Endothelial cell of umbilical vein (primary cell): ENCODE results near the gene AGRN.

Source experiments
- EZH2 ChIP-seq: IDR thresholded peaks from 2 replicates; pipeline ENCODE4 v1.6.1; 2012; ENCODE audit warnings: borderline replicate concordance, low read depth, mild to moderate bottlenecking, moderate library complexity, low read length, inconsistent platforms; ENCODE audit not compliant: severe bottlenecking
- FOS ChIP-seq: IDR thresholded peaks from 2 replicates; pipeline ENCODE4 v1.6.1; 2011; ENCODE audit warnings: mild to moderate bottlenecking, low read length, moderate library complexity, borderline replicate concordance; ENCODE audit not compliant: insufficient read depth
- GATA2 ChIP-seq: IDR thresholded peaks from 2 replicates; pipeline ENCODE4 v1.7.0; 2011; ENCODE audit warnings: low read depth, mild to moderate bottlenecking, moderate library complexity, mixed read lengths, low read length; ENCODE audit not compliant: insufficient read length, insufficient read depth
- JUN ChIP-seq: IDR thresholded peaks from 2 replicates; pipeline ENCODE4 v1.6.1; 2011; ENCODE audit warnings: borderline replicate concordance, low read depth; ENCODE audit not compliant: insufficient read length, insufficient read depth
- MYC ChIP-seq: IDR thresholded peaks from one replicate; pipeline ENCODE4 v1.6.1; 2011; ENCODE audit warnings: mild to moderate bottlenecking, low read depth, low read length
- POLR2A ChIP-seq: IDR thresholded peaks from 2 replicates; pipeline ENCODE4 v1.6.1; 2012; ENCODE audit warnings: low read depth, mild to moderate bottlenecking, control low read depth, low read length
- POLR2AphosphoS5 ChIP-seq: IDR thresholded peaks from 2 replicates; pipeline ENCODE4 v1.6.1; 2012; ENCODE audit warnings: low read depth, mild to moderate bottlenecking, control low read depth, low read length, moderate library complexity; ENCODE audit not compliant: insufficient read depth
- TF ChIP-seq, protein P1 (sequence below), 2 donors: IDR thresholded peaks; 1 replicate in 1 of 2; 2 replicates in 1 of 2; pipeline ENCODE4 v1.5.1; 2011; ENCODE audit warnings: low read length in 2 of 2, mild to moderate bottlenecking in 2 of 2, moderate library complexity in 2 of 2, control low read depth in 1 of 2, inconsistent platforms in 1 of 2, low read depth in 1 of 2; ENCODE audit not compliant: insufficient read depth in 1 of 2; ENCODE audit errors: extremely low read depth in 1 of 2
- TF ChIP-seq, protein P2 (sequence below): IDR thresholded peaks from 2 replicates; pipeline ENCODE4 v1.6.1; 2011; ENCODE audit not compliant: insufficient read depth, insufficient read length

DNA sequence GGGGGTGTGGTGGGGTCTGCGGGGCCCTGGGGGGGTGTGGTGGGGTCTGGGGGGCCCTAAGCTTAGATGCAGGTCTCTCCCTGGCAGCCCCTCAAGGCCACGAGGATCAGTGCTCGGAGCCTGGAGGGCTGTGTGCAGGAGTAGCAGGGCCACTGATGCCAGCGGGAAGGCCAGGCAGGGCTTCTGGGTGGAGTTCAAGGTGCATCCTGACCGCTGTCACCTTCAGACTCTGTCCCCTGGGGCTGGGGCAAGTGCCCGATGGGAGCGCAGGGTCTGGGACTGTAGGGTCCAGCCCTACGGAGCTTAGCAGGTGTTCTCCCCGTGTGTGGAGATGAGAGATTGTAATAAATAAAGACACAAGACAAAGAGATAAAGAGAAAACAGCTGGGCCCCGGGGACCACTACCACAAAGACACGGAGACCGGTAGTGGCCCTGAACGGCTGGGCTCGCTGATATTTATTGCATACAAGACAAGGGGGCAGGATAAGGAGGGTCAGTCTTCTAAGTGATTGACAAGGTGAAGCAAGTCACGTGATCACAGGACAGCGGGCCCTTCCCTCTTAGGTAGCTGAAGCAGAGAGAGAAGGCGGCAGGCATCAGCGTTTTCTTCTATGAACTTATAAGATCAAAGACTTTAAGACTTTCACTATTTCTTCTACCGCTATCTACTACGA, 45.5 kb downstream of the AGRN start:
- TF ChIP-seq POLR2AphosphoS5 = no peak
- TF ChIP-seq EZH2 = no peak
- TF ChIP-seq, protein P1, sequence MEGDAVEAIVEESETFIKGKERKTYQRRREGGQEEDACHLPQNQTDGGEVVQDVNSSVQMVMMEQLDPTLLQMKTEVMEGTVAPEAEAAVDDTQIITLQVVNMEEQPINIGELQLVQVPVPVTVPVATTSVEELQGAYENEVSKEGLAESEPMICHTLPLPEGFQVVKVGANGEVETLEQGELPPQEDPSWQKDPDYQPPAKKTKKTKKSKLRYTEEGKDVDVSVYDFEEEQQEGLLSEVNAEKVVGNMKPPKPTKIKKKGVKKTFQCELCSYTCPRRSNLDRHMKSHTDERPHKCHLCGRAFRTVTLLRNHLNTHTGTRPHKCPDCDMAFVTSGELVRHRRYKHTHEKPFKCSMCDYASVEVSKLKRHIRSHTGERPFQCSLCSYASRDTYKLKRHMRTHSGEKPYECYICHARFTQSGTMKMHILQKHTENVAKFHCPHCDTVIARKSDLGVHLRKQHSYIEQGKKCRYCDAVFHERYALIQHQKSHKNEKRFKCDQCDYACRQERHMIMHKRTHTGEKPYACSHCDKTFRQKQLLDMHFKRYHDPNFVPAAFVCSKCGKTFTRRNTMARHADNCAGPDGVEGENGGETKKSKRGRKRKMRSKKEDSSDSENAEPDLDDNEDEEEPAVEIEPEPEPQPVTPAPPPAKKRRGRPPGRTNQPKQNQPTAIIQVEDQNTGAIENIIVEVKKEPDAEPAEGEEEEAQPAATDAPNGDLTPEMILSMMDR (IDR thresholded peaks at IDR 0.05; ENCODE audit: extremely low read depth in 1 of 2, insufficient read depth in 1 of 2, low read depth in 1 of 2, low read length in 2 of 2) = no peak
- no peak for TF ChIP-seq POLR2A
- no peak for TF ChIP-seq MYC
- no peak for TF ChIP-seq FOS
- TF ChIP-seq, protein P2, sequence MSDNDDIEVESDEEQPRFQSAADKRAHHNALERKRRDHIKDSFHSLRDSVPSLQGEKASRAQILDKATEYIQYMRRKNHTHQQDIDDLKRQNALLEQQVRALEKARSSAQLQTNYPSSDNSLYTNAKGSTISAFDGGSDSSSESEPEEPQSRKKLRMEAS = no peak
- no peak for TF ChIP-seq JUN
- no peak for TF ChIP-seq GATA2
